ENCODE results near the gene ZNF470.

The ZNF470 gene

GRCh38 chr19:56608274-56608964 is 41.2 kb downstream of the ZNF470 start:
- DNase-seq (ENCODE audit: low spot score): no peak

GRCh38 chr19:56611288-56611687 is 44.0 kb downstream of the ZNF470 start:
- DNase-seq (ENCODE audit: low spot score): no peak

- DNase-seq (ENCODE audit: low spot score): no peak
Observed at GRCh38 chr19:56612737-56613136, 45.5 kb downstream of the ZNF470 start.

GRCh38 chr19:56613639-56614038 is 46.4 kb downstream of the ZNF470 start:
- DNase-seq (ENCODE audit: low spot score): no peak

GRCh38 chr19:56617531-56617930 is 50.3 kb downstream of the ZNF470 start:
- DNase-seq (ENCODE audit: low spot score): no peak

GRCh38 chr19:56619121-56619520 is 51.9 kb downstream of the ZNF470 start:
- DNase-seq (ENCODE audit: low spot score): no peak

GRCh38 chr19:56622374-56622773 is 55.1 kb downstream of the ZNF470 start:
- DNase-seq (ENCODE audit: low spot score): no peak

- DNase-seq (ENCODE audit: low spot score): no peak
Observed at GRCh38 chr19:56623006-56623405, 55.7 kb downstream of the ZNF470 start.

- DNase-seq (ENCODE audit: low spot score): no peak
Observed at GRCh38 chr19:56625708-56626107, 58.4 kb downstream of the ZNF470 start.

GRCh38 chr19:56633021-56633420 is 65.8 kb downstream of the ZNF470 start:
- DNase-seq (ENCODE audit: low spot score): no peak

GRCh38 chr19:56637976-56638555 is 70.8 kb downstream of the ZNF470 start:
- no peak for DNase-seq (ENCODE audit: low spot score)

Measured in hematopoietic multipotent progenitor cell treated with erythropoietin and hydrocortisone succinate and interleukin-3 and kit ligand, for 15 days (in vitro differentiated cells).